Liver (tissue), 9 donors: ENCODE measurements around the gene AKR1D1. TPM values are rescaled to one million over a fixed set of nuclear protein-coding genes. Genes with fewer than 3 reads are reported as not detected.
"Not testable (repeated sequence)": the region's sequence is repeated elsewhere in the genome, so short reads cannot be mapped to it uniquely, and the experiment has no call there.

Source experiments
- DNase-seq: peaks from one replicate; pipeline ENCODE4 v3.0.0-alpha.2; 2017; ENCODE audit warnings: low spot score
- H3K27ac ChIP-seq, 2 donors: one replicate each; pipeline ENCODE4 v1.7.0; 2013; ENCODE audit warnings: inconsistent platforms in 2 of 2, low read length in 2 of 2, control low read depth in 1 of 2, low read depth in 1 of 2, mild to moderate bottlenecking in 1 of 2
- H3K27me3 ChIP-seq, 4 donors: one replicate each; pipeline versions ENCODE4 v1.6.1 to v1.7.0; 2013; ENCODE audit warnings: low read length in 3 of 4, inconsistent platforms in 1 of 4, mild to moderate bottlenecking in 1 of 4, moderate library complexity in 1 of 4; ENCODE audit not compliant: control insufficient read depth in 4 of 4, insufficient read depth in 4 of 4
- H3K36me3 ChIP-seq, 4 donors: one replicate each; pipeline versions ENCODE4 v1.6.1 to v1.7.0; 2013; ENCODE audit warnings: low read length in 3 of 4, mild to moderate bottlenecking in 3 of 4, low read depth in 1 of 4, moderate library complexity in 1 of 4; ENCODE audit not compliant: control insufficient read depth in 4 of 4, insufficient read depth in 3 of 4
- H3K4me1 ChIP-seq, 4 donors: one replicate each; pipeline versions ENCODE4 v1.6.1 to v1.7.0; 2013; ENCODE audit warnings: low read length in 3 of 4, mild to moderate bottlenecking in 3 of 4, moderate library complexity in 1 of 4; ENCODE audit not compliant: control insufficient read depth in 4 of 4, insufficient read depth in 4 of 4
- H3K4me3 ChIP-seq, 3 donors: one replicate each; pipeline versions ENCODE4 v1.6.1 to v1.7.0; 2013; ENCODE audit warnings: low read length in 3 of 3, control low read depth in 1 of 3, low read depth in 1 of 3, mild to moderate bottlenecking in 1 of 3
- H3K9ac ChIP-seq, 2 donors: one replicate each; pipeline ENCODE4 v1.7.0; 2013; ENCODE audit warnings: low read length in 2 of 2, mild to moderate bottlenecking in 2 of 2, moderate library complexity in 2 of 2, control low read depth in 1 of 2, low read depth in 1 of 2
- H3K9me3 ChIP-seq, 4 donors: one replicate each; pipeline versions ENCODE4 v1.6.1 to v1.7.0; 2013; ENCODE audit warnings: low read length in 3 of 4; ENCODE audit not compliant: control insufficient read depth in 4 of 4
- EGR1 ChIP-seq, 2 donors: IDR thresholded peaks; 2 replicates each; pipeline ENCODE4 v1.6.1; 2016 to 2018; ENCODE audit warnings: antibody characterized with exemption in 2 of 2, low read depth in 2 of 2
- FOXA1 ChIP-seq: IDR thresholded peaks from 2 replicates; pipeline ENCODE4 v1.6.1; 2016; ENCODE audit warnings: antibody characterized with exemption
- FOXA2 ChIP-seq: IDR thresholded peaks from 2 replicates; pipeline ENCODE4 v1.6.1; 2016; ENCODE audit warnings: antibody characterized with exemption
- GABPA ChIP-seq, 2 donors: IDR thresholded peaks in 1 of 2; conservative IDR thresholded peaks in 1 of 2; 2 replicates each; pipeline ENCODE4 v1.6.1; 2016; ENCODE audit warnings: antibody characterized with exemption in 2 of 2, mild to moderate bottlenecking in 1 of 2, moderate library complexity in 1 of 2
- HNF4A ChIP-seq, 2 donors: conservative IDR thresholded peaks; 2 replicates each; pipeline ENCODE4 v1.6.1; 2016; ENCODE audit warnings: antibody characterized with exemption in 2 of 2, mild to moderate bottlenecking in 2 of 2
- HNF4G ChIP-seq: IDR thresholded peaks from 2 replicates; pipeline ENCODE4 v1.6.1; 2016; ENCODE audit warnings: antibody characterized with exemption
- JUND ChIP-seq, 2 donors: IDR thresholded peaks; 2 replicates each; pipeline ENCODE4 v1.6.1; 2016; ENCODE audit warnings: antibody characterized with exemption in 2 of 2
- NR2F2 ChIP-seq: IDR thresholded peaks from 2 replicates; pipeline ENCODE4 v1.6.1; 2016; ENCODE audit warnings: antibody characterized with exemption
- RAD21 ChIP-seq, 2 donors: IDR thresholded peaks; 2 replicates each; pipeline ENCODE4 v1.6.1; 2016; ENCODE audit warnings: antibody characterized with exemption in 2 of 2, mild to moderate bottlenecking in 2 of 2
- RXRA ChIP-seq, 2 donors: IDR thresholded peaks; 2 replicates each; pipeline ENCODE4 v1.6.1; 2017 to 2018; ENCODE audit warnings: antibody characterized with exemption in 2 of 2, mild to moderate bottlenecking in 1 of 2
- SP1 ChIP-seq: IDR thresholded peaks from 2 replicates; pipeline ENCODE4 v1.6.1; 2018; ENCODE audit warnings: antibody characterized with exemption, mild to moderate bottlenecking
- TAF1 ChIP-seq: conservative IDR thresholded peaks from 2 replicates; pipeline ENCODE4 v1.6.1; 2016; ENCODE audit warnings: antibody characterized with exemption, mild to moderate bottlenecking
- YY1 ChIP-seq: IDR thresholded peaks from 2 replicates; pipeline ENCODE4 v1.6.1; 2016; ENCODE audit warnings: antibody characterized with exemption, mild to moderate bottlenecking
- whole genome bisulfite sequencing: extraction: QIAGEN DNeasy Blood & Tissue Kit; methylation state at CpG from one replicate; pipeline ENCODE4 v1.1.7; 2013; 5-methylcytosine and 5-hydroxymethylcytosine counted together
- polyA plus RNA-seq, 2 donors: library from polyadenylated mRNA; stranded (reverse) in 1 of 2; unstranded in 1 of 2; fragments of 200-250 nt in 1 of 2; fragments of >200 nt in 1 of 2; fragmentation: Nextera tagmentation in 1 of 2; extraction: Ambion mirVana in 1 of 2; gene quantifications; one replicate each; pipeline versions ENCODE4 v1.2.1 to v1.2.3, GENCODE V29; 2013 to 2015
- total RNA-seq, 2 donors: library from RNA; depleted of rRNA; stranded (reverse); fragments of >200 nt; gene quantifications; one replicate each; pipeline ENCODE4 v1.2.3, GENCODE V29; 2014
- TF ChIP-seq, protein P1 (sequence below): IDR thresholded peaks from 2 replicates; pipeline ENCODE4 v1.6.1; 2016; ENCODE audit warnings: antibody characterized with exemption
- TF ChIP-seq, protein P2 (sequence below): IDR thresholded peaks from 2 replicates; pipeline ENCODE4 v1.6.1; 2016; ENCODE audit warnings: antibody characterized with exemption
- TF ChIP-seq, protein P3 (sequence below): IDR thresholded peaks from 2 replicates; pipeline ENCODE4 v1.6.1; 2016; ENCODE audit warnings: antibody characterized with exemption
- TF ChIP-seq, protein P4 (sequence below): IDR thresholded peaks from 2 replicates; pipeline ENCODE4 v1.6.1; 2016; ENCODE audit warnings: antibody characterized with exemption, mild to moderate bottlenecking
- TF ChIP-seq, protein P5 (sequence below): fragments of 150-350 bp; IDR thresholded peaks from 2 replicates; pipeline ENCODE4 v1.5.1; 2017; ENCODE audit warnings: improper control_type of control experiment, low read depth, low read length; ENCODE audit not compliant: missing input control
- donor health status: healthy.
- donor health status: healthy.
- donor health status: healthy.
- donor health status: healthy.
- donor health status: healthy.

AKR1D1 gene
- total and polyA plus RNA-seq, 4 donors: 18.6 to 93.9 (median 31.9) TPM

DNA sequence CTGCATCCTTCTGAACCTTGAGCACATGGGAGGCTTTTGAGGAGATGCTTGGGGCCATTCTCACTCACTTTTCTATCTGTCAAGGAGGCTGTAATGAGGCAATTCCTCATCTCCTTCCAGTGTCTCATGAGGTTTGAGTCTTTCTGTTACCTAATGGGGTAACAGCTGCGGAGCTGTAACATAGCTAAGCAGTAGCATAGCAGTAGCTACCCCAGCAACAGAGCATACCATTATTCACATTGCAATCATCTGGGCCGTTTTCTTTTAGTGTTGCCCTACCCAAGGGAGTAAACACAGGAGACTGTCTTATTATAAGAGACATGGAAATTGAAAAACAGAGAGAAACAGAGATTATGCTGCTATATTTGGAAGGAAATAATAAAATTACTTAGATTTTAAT is 68.7 kb downstream of the AKR1D1 start:
- no peaks in the 10 kb centered on the region for H3K27me3 ChIP-seq
- 92% methylated on average over 2 of the region's 2 CpGs for WGBS
- TF ChIP-seq RAD21 (IDR thresholded peaks at IDR 0.05) (no peak), TAF1 (no peak), YY1 (no peak), HNF4G (no peak), NR2F2 (no peak), GABPA (IDR thresholded peaks at IDR 0.05 in 1 of 2, conservative IDR thresholded peaks at IDR 0.05 in 1 of 2) (no peak), RXRA (IDR thresholded peaks at IDR 0.05) (no peak), FOXA1 (no peak), EGR1 (IDR thresholded peaks at IDR 0.05; ENCODE audit: low read depth in 2 of 2) (no peak), FOXA2 (no peak), SP1 (no peak), JUND (IDR thresholded peaks at IDR 0.05) (no peak), HNF4A (conservative IDR thresholded peaks at IDR 0.05) (no peak)
- TF ChIP-seq, protein P1, sequence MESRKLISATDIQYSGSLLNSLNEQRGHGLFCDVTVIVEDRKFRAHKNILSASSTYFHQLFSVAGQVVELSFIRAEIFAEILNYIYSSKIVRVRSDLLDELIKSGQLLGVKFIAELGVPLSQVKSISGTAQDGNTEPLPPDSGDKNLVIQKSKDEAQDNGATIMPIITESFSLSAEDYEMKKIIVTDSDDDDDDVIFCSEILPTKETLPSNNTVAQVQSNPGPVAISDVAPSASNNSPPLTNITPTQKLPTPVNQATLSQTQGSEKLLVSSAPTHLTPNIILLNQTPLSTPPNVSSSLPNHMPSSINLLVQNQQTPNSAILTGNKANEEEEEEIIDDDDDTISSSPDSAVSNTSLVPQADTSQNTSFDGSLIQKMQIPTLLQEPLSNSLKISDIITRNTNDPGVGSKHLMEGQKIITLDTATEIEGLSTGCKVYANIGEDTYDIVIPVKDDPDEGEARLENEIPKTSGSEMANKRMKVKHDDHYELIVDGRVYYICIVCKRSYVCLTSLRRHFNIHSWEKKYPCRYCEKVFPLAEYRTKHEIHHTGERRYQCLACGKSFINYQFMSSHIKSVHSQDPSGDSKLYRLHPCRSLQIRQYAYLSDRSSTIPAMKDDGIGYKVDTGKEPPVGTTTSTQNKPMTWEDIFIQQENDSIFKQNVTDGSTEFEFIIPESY: no peak
- TF ChIP-seq, protein P2, sequence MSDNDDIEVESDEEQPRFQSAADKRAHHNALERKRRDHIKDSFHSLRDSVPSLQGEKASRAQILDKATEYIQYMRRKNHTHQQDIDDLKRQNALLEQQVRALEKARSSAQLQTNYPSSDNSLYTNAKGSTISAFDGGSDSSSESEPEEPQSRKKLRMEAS: no peak
- TF ChIP-seq, protein P3, sequence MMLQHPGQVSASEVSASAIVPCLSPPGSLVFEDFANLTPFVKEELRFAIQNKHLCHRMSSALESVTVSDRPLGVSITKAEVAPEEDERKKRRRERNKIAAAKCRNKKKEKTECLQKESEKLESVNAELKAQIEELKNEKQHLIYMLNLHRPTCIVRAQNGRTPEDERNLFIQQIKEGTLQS: no peak
- TF ChIP-seq, protein P4, sequence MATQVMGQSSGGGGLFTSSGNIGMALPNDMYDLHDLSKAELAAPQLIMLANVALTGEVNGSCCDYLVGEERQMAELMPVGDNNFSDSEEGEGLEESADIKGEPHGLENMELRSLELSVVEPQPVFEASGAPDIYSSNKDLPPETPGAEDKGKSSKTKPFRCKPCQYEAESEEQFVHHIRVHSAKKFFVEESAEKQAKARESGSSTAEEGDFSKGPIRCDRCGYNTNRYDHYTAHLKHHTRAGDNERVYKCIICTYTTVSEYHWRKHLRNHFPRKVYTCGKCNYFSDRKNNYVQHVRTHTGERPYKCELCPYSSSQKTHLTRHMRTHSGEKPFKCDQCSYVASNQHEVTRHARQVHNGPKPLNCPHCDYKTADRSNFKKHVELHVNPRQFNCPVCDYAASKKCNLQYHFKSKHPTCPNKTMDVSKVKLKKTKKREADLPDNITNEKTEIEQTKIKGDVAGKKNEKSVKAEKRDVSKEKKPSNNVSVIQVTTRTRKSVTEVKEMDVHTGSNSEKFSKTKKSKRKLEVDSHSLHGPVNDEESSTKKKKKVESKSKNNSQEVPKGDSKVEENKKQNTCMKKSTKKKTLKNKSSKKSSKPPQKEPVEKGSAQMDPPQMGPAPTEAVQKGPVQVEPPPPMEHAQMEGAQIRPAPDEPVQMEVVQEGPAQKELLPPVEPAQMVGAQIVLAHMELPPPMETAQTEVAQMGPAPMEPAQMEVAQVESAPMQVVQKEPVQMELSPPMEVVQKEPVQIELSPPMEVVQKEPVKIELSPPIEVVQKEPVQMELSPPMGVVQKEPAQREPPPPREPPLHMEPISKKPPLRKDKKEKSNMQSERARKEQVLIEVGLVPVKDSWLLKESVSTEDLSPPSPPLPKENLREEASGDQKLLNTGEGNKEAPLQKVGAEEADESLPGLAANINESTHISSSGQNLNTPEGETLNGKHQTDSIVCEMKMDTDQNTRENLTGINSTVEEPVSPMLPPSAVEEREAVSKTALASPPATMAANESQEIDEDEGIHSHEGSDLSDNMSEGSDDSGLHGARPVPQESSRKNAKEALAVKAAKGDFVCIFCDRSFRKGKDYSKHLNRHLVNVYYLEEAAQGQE: no peak
- TF ChIP-seq, protein P5, sequence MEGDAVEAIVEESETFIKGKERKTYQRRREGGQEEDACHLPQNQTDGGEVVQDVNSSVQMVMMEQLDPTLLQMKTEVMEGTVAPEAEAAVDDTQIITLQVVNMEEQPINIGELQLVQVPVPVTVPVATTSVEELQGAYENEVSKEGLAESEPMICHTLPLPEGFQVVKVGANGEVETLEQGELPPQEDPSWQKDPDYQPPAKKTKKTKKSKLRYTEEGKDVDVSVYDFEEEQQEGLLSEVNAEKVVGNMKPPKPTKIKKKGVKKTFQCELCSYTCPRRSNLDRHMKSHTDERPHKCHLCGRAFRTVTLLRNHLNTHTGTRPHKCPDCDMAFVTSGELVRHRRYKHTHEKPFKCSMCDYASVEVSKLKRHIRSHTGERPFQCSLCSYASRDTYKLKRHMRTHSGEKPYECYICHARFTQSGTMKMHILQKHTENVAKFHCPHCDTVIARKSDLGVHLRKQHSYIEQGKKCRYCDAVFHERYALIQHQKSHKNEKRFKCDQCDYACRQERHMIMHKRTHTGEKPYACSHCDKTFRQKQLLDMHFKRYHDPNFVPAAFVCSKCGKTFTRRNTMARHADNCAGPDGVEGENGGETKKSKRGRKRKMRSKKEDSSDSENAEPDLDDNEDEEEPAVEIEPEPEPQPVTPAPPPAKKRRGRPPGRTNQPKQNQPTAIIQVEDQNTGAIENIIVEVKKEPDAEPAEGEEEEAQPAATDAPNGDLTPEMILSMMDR: no peak

DNA sequence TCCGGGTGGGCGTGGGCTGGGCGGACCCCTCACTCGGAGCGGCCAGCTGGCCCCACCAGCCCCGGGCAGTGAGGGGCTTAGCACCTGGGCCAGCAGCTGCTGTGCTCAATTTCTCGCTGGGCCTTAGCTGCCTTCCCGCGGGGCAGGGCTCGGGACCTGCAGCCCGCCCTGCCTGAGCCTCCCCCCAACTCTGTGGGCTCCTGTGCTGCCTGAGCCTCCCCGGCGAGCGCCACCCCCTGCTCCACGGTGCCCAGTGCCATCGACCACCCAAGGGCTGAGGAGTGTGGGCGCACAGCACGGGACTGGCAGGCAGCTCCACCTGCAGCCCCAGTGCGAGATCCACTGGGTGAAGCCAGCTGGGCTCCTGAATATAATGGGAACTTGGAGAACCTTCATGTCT is 70.0 kb downstream of the AKR1D1 start:
- H3K36me3 ChIP-seq, H3K4me1 ChIP-seq, H3K27me3 ChIP-seq, H3K9ac ChIP-seq, H3K27ac ChIP-seq, DNase-seq, H3K4me3 ChIP-seq, H3K9me3 ChIP-seq: not testable (repeated sequence)
- 94% methylated on average over 19 of the region's 19 CpGs for WGBS

More for the DNA sequence above, 68.7 kb downstream of the AKR1D1 start:
- Histone ChIP-seq H3K9ac (no peak overlapping the region), H3K36me3 (no peaks in the 10 kb centered on the region), H3K27ac (no peak overlapping the region), H3K9me3 (no peaks in the 10 kb centered on the region), H3K4me3 (no peak overlapping the region), H3K4me1 (no peaks in the 10 kb centered on the region)
- DNase-seq: no peak

DNA sequence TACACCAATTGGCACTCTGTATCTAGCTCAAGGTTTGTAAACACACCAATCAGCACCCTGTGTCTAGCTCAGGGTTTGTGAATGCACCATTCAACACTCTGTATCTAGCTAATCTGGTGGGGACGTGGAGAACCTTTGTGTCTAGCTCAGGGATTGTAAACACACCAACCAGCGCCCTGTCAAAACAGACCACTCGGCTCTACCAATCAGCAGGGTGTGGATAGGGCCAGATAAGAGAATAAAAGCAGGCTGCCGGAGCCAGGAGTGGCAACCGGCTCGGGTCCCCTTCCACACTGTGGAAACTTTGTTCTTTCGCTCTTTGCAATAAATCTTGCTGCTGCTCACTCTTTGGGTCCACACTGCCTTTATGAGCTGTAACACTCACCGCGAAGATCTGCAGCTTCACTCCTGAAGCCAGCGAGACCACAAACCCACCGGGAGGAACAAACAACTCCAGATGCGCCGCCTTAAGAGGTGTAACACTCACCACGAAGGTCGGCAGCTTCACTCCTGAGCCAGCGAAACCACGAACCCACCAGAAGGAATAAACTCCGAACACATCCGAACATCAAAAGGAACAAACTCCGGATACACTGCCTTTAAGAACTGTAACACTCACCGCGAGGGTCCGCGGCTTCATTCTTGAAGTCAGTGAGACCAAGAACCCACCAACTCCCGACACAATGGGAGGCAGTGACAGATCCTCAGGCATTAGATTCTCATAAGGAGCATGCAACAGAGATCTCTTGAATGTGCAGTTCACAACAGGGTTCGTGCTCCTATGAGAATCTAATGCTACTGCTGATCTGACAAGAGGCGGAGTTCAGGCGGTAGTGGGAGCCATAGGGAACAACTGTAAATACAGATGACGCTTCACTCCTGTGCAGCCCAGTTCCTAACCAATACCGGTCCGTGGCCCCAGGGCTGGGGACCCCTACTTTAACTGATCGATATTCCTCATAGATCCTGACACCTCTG is 70.8 kb downstream of the AKR1D1 start:
- H3K36me3 ChIP-seq, H3K4me3 ChIP-seq, H3K27me3 ChIP-seq, H3K4me1 ChIP-seq, H3K27ac ChIP-seq, DNase-seq, H3K9ac ChIP-seq, H3K9me3 ChIP-seq: not testable (repeated sequence)
- 91% methylated on average over 32 of the region's 32 CpGs for WGBS
